ENCODE measurements around the gene NADSYN1. TPM values are rescaled to one million over a fixed set of nuclear protein-coding genes. Genes with fewer than 3 reads are reported as not detected.

The NADSYN1 gene
- total RNA-seq, 3 donors from 2014 or later (not counting 1 experiment from before 2014, with no cell fraction given) = 134 to 156 (median 150) TPM

- Histone ChIP-seq H3K27ac (ENCODE audit: low read length) (no peak overlapping the region), H3K9me3 (ENCODE audit: control insufficient read depth, insufficient read depth, low read length) (no peaks in the 10 kb centered on the region), H3K4me1 (ENCODE audit: control insufficient read depth, insufficient read depth, low read length) (no peaks in the 10 kb centered on the region), H3K4me3 (ENCODE audit: low read length) (no peak overlapping the region), H3K36me3 (ENCODE audit: control insufficient read depth, insufficient read depth, low read length) (peaks cover 67% of the 10 kb centered on the region), H3K27me3 (ENCODE audit: control insufficient read depth, insufficient read depth, low read length) (no peaks in the 10 kb centered on the region)
- no peak overlapping the region for H3K4me3 Mint-ChIP-seq
- no peak for ATAC-seq
- intact Hi-C loops (cut with micrococcal nuclease) = no loop called here
- WGBS (ENCODE audit: insufficient coverage) = 88% methylated on average over 20 of the region's 20 CpGs
- no peak for DNase-seq
- H3K36me3 Mint-ChIP-seq = peaks cover 14% of the 10 kb centered on the region
- H3K4me1 Mint-ChIP-seq = no peaks in the 10 kb centered on the region
- no peaks in the 10 kb centered on the region for H3K27me3 Mint-ChIP-seq (ENCODE audit: low read depth in 2 of 2)
- no peak for TF ChIP-seq CTCF (IDR thresholded peaks at IDR 0.05)
- peak overlapping the region in 1 of 2 donors; percentile 6 for H3K27ac Mint-ChIP-seq
- H3K9me3 Mint-ChIP-seq = no peaks in the 10 kb centered on the region
Measured at GRCh38 chr11:71495286-71496230, 42.6 kb downstream of the NADSYN1 start.

- DNase-seq (no peak), ATAC-seq (no peak)
- Histone ChIP-seq H3K4me3 (ENCODE audit: low read length) (no peak overlapping the region), H3K9me3 (ENCODE audit: control insufficient read depth, insufficient read depth, low read length) (no peaks in the 10 kb centered on the region), H3K36me3 (ENCODE audit: control insufficient read depth, insufficient read depth, low read length) (peaks cover 68% of the 10 kb centered on the region), H3K27me3 (ENCODE audit: control insufficient read depth, insufficient read depth, low read length) (no peaks in the 10 kb centered on the region), H3K27ac (ENCODE audit: low read length) (no peak overlapping the region), H3K4me1 (ENCODE audit: control insufficient read depth, insufficient read depth, low read length) (no peaks in the 10 kb centered on the region)
- H3K27me3 Mint-ChIP-seq (ENCODE audit: low read depth in 2 of 2) = no peaks in the 10 kb centered on the region
- no peak overlapping the region for H3K4me3 Mint-ChIP-seq
- H3K9me3 Mint-ChIP-seq = no peaks in the 10 kb centered on the region
- peaks cover 14% of the 10 kb centered on the region for H3K36me3 Mint-ChIP-seq
- no peaks in the 10 kb centered on the region for H3K4me1 Mint-ChIP-seq
- WGBS (ENCODE audit: insufficient coverage) = 96% methylated on average over 13 of the region's 13 CpGs
- intact Hi-C loops (cut with micrococcal nuclease) = no loop called here
- TF ChIP-seq CTCF (IDR thresholded peaks at IDR 0.05) = no peak
- no peak overlapping the region for H3K27ac Mint-ChIP-seq
Measured at GRCh38 chr11:71496421-71496820, 43.4 kb downstream of the NADSYN1 start.

GRCh38 chr11:71498091-71498490, 45.1 kb downstream of the NADSYN1 start:
- Mint-ChIP-seq H3K36me3 (peaks cover 14% of the 10 kb centered on the region), H3K4me3 (no peak overlapping the region), H3K27me3 (ENCODE audit: low read depth in 2 of 2) (no peaks in the 10 kb centered on the region), H3K27ac (no peak overlapping the region), H3K4me1 (no peaks in the 10 kb centered on the region), H3K9me3 (no peaks in the 10 kb centered on the region)
- H3K36me3 ChIP-seq (ENCODE audit: control insufficient read depth, insufficient read depth, low read length) = peaks cover 66% of the 10 kb centered on the region
- no peak overlapping the region for H3K27ac ChIP-seq (ENCODE audit: low read length)
- intact Hi-C loops (cut with micrococcal nuclease) = no loop called here
- ATAC-seq (no peak), DNase-seq (peak in 1 of 2 donors; percentile 3)
- no peaks in the 10 kb centered on the region for H3K4me1 ChIP-seq (ENCODE audit: control insufficient read depth, insufficient read depth, low read length)
- no peaks in the 10 kb centered on the region for H3K27me3 ChIP-seq (ENCODE audit: control insufficient read depth, insufficient read depth, low read length)
- 96% methylated on average over 19 of the region's 19 CpGs for WGBS (ENCODE audit: insufficient coverage)
- no peaks in the 10 kb centered on the region for H3K9me3 ChIP-seq (ENCODE audit: control insufficient read depth, insufficient read depth, low read length)
- no peak for TF ChIP-seq CTCF (IDR thresholded peaks at IDR 0.05)
- no peak overlapping the region for H3K4me3 ChIP-seq (ENCODE audit: low read length)

Data from natural killer cell (primary cell).